Vagina (tissue), 2 donors: ENCODE data around the gene PRDM15. TPM values are rescaled to one million over a fixed set of nuclear protein-coding genes. Genes with fewer than 3 reads are reported as not detected.

Experiments
- DNase-seq, 2 donors: peaks; one replicate each; pipeline ENCODE4 v3.0.0-alpha.2; 2017; ENCODE audit errors: extremely low spot score in 2 of 2
- H3K27ac ChIP-seq: fragments of 200-600 bp; sonication (generic); one replicate; pipeline ENCODE4 v1.5.1; 2019
- H3K27me3 ChIP-seq: fragments of 200-600 bp; sonication (generic); one replicate; pipeline ENCODE4 v1.5.1; 2019
- H3K36me3 ChIP-seq, 2 donors: fragments of 200-600 bp; sonication (generic); one replicate each; pipeline ENCODE4 v1.5.1; 2017 to 2019
- H3K4me1 ChIP-seq: fragments of 200-600 bp; sonication (generic); one replicate; pipeline ENCODE4 v1.5.1; 2019
- H3K4me3 ChIP-seq, 2 donors: fragments of 200-600 bp; sonication (generic); 1 replicate in 1 of 2; 2 replicates in 1 of 2; pipeline ENCODE4 v1.5.1; 2016 to 2019
- H3K9me3 ChIP-seq: fragments of 200-600 bp; sonication (generic); one replicate; pipeline ENCODE4 v1.5.1; 2019
- CTCF ChIP-seq, 3 experiments: fragments of 450-650 bp in 2 of 3; fragments of 200-600 bp in 1 of 3; sonication (generic) in 1 of 3; IDR thresholded peaks; one replicate each; pipeline ENCODE4 v1.5.1; 2017 to 2019; ENCODE audit warnings: antibody characterized with exemption in 3 of 3, mild to moderate bottlenecking in 2 of 3, moderate library complexity in 2 of 3
- POLR2A ChIP-seq, 2 donors: fragments of 450-650 bp; IDR thresholded peaks; one replicate each; pipeline ENCODE4 v1.6.1; 2017; ENCODE audit warnings: antibody characterized with exemption in 2 of 2, mild to moderate bottlenecking in 2 of 2, moderate library complexity in 2 of 2
- POLR2AphosphoS5 ChIP-seq, 2 donors: sonication (generic); formaldehyde crosslinking; IDR thresholded peaks; one replicate each; pipeline ENCODE4 v1.9.0; 2017; ENCODE audit warnings: antibody characterized with exemption in 2 of 2, mild to moderate bottlenecking in 2 of 2, low read depth in 1 of 2; ENCODE audit not compliant: insufficient read depth in 1 of 2
- intact Hi-C: fragments of 100-400 bp; cut with DNase I; formaldehyde crosslinking; loops from one replicate; pipeline ENCODE4 v1.15.1; 2023
- total RNA-seq: library from RNA; depleted of rRNA; stranded (reverse); fragments of >200 nt; gene quantifications from one replicate; pipeline ENCODE4 v1.2.3, GENCODE V29; 2016

Gene PRDM15
- total RNA-seq, 1 donor from 2014 or later = 31.2 TPM

- H3K9me3 ChIP-seq = no peaks in the 10 kb centered on the region
- H3K36me3 ChIP-seq = no peaks in the 10 kb centered on the region
- DNase-seq = no peak
- peaks cover 14% of the 10 kb centered on the region for H3K4me1 ChIP-seq
- no peak overlapping the region for H3K27ac ChIP-seq
- no peaks in the 10 kb centered on the region for H3K27me3 ChIP-seq
- intact Hi-C loops = no loop called here
- TF ChIP-seq POLR2A (IDR thresholded peaks at IDR 0.05) (no peak), POLR2AphosphoS5 (IDR thresholded peaks at IDR 0.05; ENCODE audit: insufficient read depth in 1 of 2, low read depth in 1 of 2) (no peak), CTCF (IDR thresholded peaks at IDR 0.05) (no peak)
- no peak overlapping the region for H3K4me3 ChIP-seq
These were observed 6.1 kb downstream of the PRDM15 start for GRCh38 chr21:41873005-41873404.

- TF ChIP-seq POLR2AphosphoS5 (IDR thresholded peaks at IDR 0.05; ENCODE audit: insufficient read depth in 1 of 2, low read depth in 1 of 2) (no peak), POLR2A (IDR thresholded peaks at IDR 0.05) (no peak), CTCF (IDR thresholded peaks at IDR 0.05) (no peak)
- no peaks in the 10 kb centered on the region for H3K9me3 ChIP-seq
- no peaks in the 10 kb centered on the region for H3K27me3 ChIP-seq
- DNase-seq = no peak
- no peak overlapping the region for H3K4me3 ChIP-seq
- no peak overlapping the region for H3K27ac ChIP-seq
- intact Hi-C loops = no loop called here
- no peaks in the 10 kb centered on the region for H3K36me3 ChIP-seq
- peaks cover 6% of the 10 kb centered on the region for H3K4me1 ChIP-seq
These were observed 7.7 kb downstream of the PRDM15 start for GRCh38 chr21:41871293-41872030.

- TF ChIP-seq CTCF (IDR thresholded peaks at IDR 0.05) (no peak), POLR2A (IDR thresholded peaks at IDR 0.05) (no peak), POLR2AphosphoS5 (IDR thresholded peaks at IDR 0.05; ENCODE audit: insufficient read depth in 1 of 2, low read depth in 1 of 2) (no peak)
- Histone ChIP-seq H3K27me3 (no peaks in the 10 kb centered on the region), H3K4me1 (peaks cover 6% of the 10 kb centered on the region), H3K9me3 (no peaks in the 10 kb centered on the region), H3K27ac (no peak overlapping the region), H3K4me3 (no peak overlapping the region), H3K36me3 (no peaks in the 10 kb centered on the region)
- DNase-seq = no peak
- intact Hi-C loops = no loop called here
These were observed 9.4 kb downstream of the PRDM15 start for GRCh38 chr21:41869771-41870170.

GRCh38 chr21:41868062-41868710 is 11.0 kb downstream of the PRDM15 start:
- TF ChIP-seq CTCF (IDR thresholded peaks at IDR 0.05) = no peak
- H3K4me3 ChIP-seq = no peak overlapping the region

DNA sequence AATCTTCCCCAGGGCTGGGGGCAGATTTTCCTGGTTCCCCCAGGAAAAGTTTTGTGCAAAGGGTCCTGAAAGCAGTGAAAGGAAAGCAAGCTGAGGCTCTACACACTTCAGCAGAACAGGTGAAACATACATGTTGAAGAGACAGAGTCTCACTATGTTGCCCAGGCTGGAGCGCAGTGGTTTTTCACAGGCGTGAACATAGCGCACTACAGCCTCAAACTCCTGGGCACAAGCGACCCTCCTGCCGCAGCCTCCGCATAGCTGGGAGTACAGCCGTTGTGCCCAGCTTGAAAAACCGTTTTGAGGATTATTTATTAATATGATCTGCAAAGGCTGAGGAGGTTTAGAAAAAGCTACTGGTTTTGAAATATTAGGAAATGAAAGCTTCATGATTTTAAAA is 11.8 kb downstream of the PRDM15 start:
- TF ChIP-seq POLR2A (IDR thresholded peaks at IDR 0.05) = no peak
- Histone ChIP-seq H3K4me3 (no peak overlapping the region), H3K36me3 (no peaks in the 10 kb centered on the region), H3K9me3 (no peaks in the 10 kb centered on the region), H3K4me1 (peaks cover 16% of the 10 kb centered on the region), H3K27ac (no peak overlapping the region), H3K27me3 (no peaks in the 10 kb centered on the region)
- intact Hi-C loops = no loop called here
- DNase-seq = no peak

More at GRCh38 chr21:41868062-41868710, 11.0 kb downstream of the PRDM15 start:
- intact Hi-C loops = no loop called here
- H3K9me3 ChIP-seq = no peaks in the 10 kb centered on the region
- peaks cover 13% of the 10 kb centered on the region for H3K4me1 ChIP-seq
- no peak for DNase-seq
- no peak overlapping the region for H3K27ac ChIP-seq
- H3K27me3 ChIP-seq = no peaks in the 10 kb centered on the region
- no peaks in the 10 kb centered on the region for H3K36me3 ChIP-seq
